Measurements from ENCODE around the gene FRAS1. TPM values are rescaled to one million over a fixed set of nuclear protein-coding genes. Genes with fewer than 3 reads are reported as not detected.

The FRAS1 gene
- total RNA-seq, 4 donors from 2014 or later = 3.2 to 4.1 (median 3.4) TPM

DNA sequence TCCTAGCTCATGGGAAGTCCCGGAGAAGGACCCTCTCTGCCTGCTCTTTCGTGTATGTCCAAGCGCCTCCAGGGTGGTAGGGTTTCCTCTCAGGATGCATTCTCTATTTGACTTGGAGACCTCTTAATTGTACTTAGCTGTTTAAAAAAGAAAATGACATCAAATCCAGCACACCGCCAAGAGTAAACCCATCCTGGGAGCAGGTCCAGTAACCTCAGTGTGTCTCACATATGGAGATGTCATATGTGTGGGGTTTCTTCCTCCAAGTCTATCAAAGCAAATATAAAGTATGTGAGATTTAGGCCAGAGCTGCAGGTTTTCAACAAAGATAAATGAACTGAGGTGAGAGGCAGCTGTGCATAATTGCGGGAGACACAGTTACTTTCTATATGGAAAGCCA, 285.0 kb downstream of the FRAS1 start:
- no peak overlapping the region for H3K4me3 ChIP-seq
- no peaks in the 10 kb centered on the region for H3K9me3 ChIP-seq
- H3K4me1 ChIP-seq = no peaks in the 10 kb centered on the region
- TF ChIP-seq, protein P1, sequence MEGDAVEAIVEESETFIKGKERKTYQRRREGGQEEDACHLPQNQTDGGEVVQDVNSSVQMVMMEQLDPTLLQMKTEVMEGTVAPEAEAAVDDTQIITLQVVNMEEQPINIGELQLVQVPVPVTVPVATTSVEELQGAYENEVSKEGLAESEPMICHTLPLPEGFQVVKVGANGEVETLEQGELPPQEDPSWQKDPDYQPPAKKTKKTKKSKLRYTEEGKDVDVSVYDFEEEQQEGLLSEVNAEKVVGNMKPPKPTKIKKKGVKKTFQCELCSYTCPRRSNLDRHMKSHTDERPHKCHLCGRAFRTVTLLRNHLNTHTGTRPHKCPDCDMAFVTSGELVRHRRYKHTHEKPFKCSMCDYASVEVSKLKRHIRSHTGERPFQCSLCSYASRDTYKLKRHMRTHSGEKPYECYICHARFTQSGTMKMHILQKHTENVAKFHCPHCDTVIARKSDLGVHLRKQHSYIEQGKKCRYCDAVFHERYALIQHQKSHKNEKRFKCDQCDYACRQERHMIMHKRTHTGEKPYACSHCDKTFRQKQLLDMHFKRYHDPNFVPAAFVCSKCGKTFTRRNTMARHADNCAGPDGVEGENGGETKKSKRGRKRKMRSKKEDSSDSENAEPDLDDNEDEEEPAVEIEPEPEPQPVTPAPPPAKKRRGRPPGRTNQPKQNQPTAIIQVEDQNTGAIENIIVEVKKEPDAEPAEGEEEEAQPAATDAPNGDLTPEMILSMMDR (IDR thresholded peaks at IDR 0.05) = no peak
- TF ChIP-seq POLR2A (IDR thresholded peaks at IDR 0.05) = no peak
- H3K27ac ChIP-seq = no peak overlapping the region
- no peaks in the 10 kb centered on the region for H3K36me3 ChIP-seq
- H3K27me3 ChIP-seq = no peaks in the 10 kb centered on the region
- no peak for DNase-seq

DNA sequence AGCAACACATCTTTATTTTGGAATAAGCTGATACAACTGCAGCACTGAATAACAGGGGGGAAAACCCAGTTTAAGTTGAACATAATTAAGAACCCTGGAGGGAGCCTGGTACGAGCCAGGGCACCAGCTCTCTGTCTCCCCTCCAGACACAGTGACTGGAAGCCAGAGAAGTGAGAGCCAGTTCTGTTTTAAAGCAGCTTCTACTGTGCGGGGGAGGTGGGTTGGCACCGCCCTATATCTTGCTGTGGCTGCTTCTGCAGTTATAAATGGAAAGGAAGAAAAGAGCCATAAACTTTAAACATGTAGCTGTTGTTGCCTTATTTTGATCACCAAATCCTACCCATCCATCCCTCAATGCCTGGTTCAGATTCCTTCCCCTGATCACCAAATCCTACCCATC, 286.6 kb downstream of the FRAS1 start:
- H3K27ac ChIP-seq = no peak overlapping the region
- H3K9me3 ChIP-seq = no peaks in the 10 kb centered on the region
- H3K36me3 ChIP-seq = no peaks in the 10 kb centered on the region
- H3K27me3 ChIP-seq = no peaks in the 10 kb centered on the region
- H3K4me1 ChIP-seq = no peaks in the 10 kb centered on the region
- TF ChIP-seq, protein P1 (IDR thresholded peaks at IDR 0.05) = no peak
- TF ChIP-seq POLR2A (IDR thresholded peaks at IDR 0.05) = no peak
- DNase-seq = no peak
- H3K4me3 ChIP-seq = no peak overlapping the region

DNA sequence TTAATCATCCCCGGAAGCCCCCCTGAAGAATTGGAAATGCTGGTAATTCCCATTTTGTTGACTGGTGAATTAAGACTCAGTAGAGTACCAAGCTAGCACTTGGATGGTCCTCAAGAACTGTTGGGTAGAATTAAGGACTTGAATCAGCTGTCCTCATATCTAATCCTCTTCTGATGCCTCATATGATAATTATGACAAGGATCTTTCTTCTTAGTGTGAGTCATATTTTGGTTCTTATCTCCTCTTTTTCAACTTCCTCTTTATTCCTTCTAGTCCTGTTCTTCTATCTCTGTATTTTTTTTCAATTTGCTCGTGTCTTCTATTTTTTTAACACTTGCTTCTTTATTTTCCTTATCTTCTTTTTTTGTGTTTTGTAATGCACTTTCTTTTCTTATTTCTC, 288.1 kb downstream of the FRAS1 start:
- no peak for DNase-seq
- H3K36me3 ChIP-seq = no peaks in the 10 kb centered on the region
- no peak overlapping the region for H3K4me3 ChIP-seq
- H3K27me3 ChIP-seq = no peaks in the 10 kb centered on the region
- H3K4me1 ChIP-seq = no peaks in the 10 kb centered on the region
- H3K27ac ChIP-seq = no peak overlapping the region
- H3K9me3 ChIP-seq = no peaks in the 10 kb centered on the region
- no peak for TF ChIP-seq POLR2A (IDR thresholded peaks at IDR 0.05)
- TF ChIP-seq, protein P1 (IDR thresholded peaks at IDR 0.05) = no peak

DNA sequence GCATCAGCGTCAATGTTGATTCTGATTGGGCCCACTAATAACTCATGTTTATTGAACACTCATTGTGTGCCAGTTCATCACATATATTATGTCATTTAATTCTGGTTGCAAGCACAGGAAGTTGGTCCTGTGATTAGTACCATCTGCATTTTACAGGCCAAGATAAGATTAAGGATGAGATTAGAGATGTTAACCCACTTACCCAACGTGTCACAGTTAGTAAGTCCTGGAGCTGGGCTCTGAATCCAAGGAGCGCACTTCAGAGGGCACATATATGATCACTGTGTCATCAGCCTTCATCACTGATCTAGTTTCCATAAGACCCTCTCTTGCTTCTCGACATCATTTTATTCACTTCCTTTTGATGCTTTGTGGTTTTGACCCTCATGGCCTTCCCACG, 289.1 kb downstream of the FRAS1 start:
- Histone ChIP-seq H3K9me3 (no peaks in the 10 kb centered on the region), H3K27ac (no peak overlapping the region), H3K27me3 (no peaks in the 10 kb centered on the region), H3K4me1 (no peaks in the 10 kb centered on the region), H3K36me3 (no peaks in the 10 kb centered on the region), H3K4me3 (no peak overlapping the region)
- TF ChIP-seq POLR2A (IDR thresholded peaks at IDR 0.05) = no peak
- TF ChIP-seq, protein P1 (IDR thresholded peaks at IDR 0.05) = no peak
- no peak for DNase-seq

DNA sequence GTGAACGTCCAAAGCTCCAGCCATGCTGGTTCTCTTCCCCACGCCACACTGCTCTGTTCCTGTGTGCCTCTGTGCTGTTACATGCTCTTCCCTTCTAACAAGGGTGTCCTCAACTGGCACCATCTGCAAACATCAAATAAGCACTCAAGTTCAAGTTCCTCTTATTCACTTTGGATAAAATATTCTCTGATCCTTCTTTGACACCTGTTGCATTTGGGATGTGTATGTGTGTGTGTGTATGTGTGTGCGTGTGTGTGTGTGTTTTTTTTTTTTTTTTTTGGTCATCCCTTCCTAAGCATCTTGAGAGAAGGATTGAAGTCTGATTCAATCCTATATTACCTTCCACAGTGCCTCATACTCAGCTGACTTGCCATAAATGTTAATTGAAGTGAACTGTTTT, 290.4 kb downstream of the FRAS1 start:
- no peaks in the 10 kb centered on the region for H3K9me3 ChIP-seq
- no peak overlapping the region for H3K27ac ChIP-seq
- no peak for DNase-seq
- TF ChIP-seq POLR2A (IDR thresholded peaks at IDR 0.05) = no peak
- TF ChIP-seq, protein P1 (IDR thresholded peaks at IDR 0.05) = no peak
- no peaks in the 10 kb centered on the region for H3K36me3 ChIP-seq
- H3K4me1 ChIP-seq = no peaks in the 10 kb centered on the region
- no peak overlapping the region for H3K4me3 ChIP-seq
- no peaks in the 10 kb centered on the region for H3K27me3 ChIP-seq

DNA sequence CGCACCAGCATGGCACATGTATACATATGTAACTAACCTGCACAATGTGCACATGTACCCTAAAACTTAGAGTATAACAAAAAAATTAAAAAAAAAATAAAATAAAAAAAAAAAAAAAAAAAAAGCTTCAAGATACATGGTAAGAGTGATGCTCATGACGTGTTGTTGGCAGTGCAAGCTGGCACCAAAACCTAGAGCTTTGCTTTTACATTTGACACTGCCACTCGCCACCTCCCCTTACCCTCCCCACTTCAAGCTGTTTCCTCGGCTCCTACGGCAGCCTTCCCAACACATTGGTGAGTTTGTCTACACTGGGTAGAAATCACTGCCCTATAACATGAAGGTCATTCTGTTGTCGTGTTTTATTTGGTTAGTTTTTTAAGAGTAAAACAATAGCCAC, 296.8 kb downstream of the FRAS1 start:
- H3K27ac ChIP-seq = no peak overlapping the region
- H3K4me1 ChIP-seq = no peaks in the 10 kb centered on the region
- no peaks in the 10 kb centered on the region for H3K36me3 ChIP-seq
- H3K4me3 ChIP-seq = no peak overlapping the region
- H3K27me3 ChIP-seq = no peaks in the 10 kb centered on the region
- TF ChIP-seq, protein P1 (IDR thresholded peaks at IDR 0.05) = no peak
- no peak for TF ChIP-seq POLR2A (IDR thresholded peaks at IDR 0.05)
- no peaks in the 10 kb centered on the region for H3K9me3 ChIP-seq
- no peak for DNase-seq

Measured in Peyer's patch (tissue), 4 donors.